GM12891 (cell line): ENCODE data around the gene PCDH9.

Experiments
- POLR2AphosphoS5 ChIP-seq: IDR thresholded peaks from 2 replicates; pipeline ENCODE4 v1.6.1; 2011; ENCODE audit warnings: low read depth, low read length, control low read depth
- TAF1 ChIP-seq: IDR thresholded peaks from 2 replicates; pipeline ENCODE4 v1.6.1; 2011; ENCODE audit warnings: low read depth, low read length, control low read depth

DNA sequence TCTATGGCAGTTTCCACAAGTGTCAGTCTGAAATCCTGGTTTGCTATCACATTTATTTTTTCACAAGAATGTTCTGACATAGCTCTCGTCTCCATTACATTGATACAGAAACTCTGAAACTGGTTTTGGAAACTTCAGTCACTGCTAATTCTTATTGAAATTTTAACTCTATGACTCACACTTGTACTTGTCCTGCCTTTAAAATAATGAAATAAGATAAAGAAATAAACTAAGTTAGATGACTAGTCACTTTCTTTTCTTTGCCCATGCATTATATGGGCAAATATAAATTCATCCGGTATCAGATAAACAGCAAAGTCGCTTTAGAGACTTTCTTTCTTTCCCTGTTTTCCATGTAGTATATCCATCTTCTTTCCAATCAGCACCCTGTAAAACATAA is 257.5 kb downstream of the PCDH9 start:
- TF ChIP-seq TAF1 = no peak
- TF ChIP-seq POLR2AphosphoS5 = no peak
